IPS DF 4.7 (cell line): ENCODE results near the gene OR6N1.

Source experiments
- DNase-seq: peaks from one replicate; pipeline ENCODE4 v3.0.0-alpha.2; 2013; ENCODE audit warnings: low spot score; ENCODE audit errors: extremely low read depth

Gene OR6N1

GRCh38 chr1:158752155-158752712, 19.8 kb downstream of the OR6N1 start:
- no peak for DNase-seq

- no peak for DNase-seq
These were observed 36.1 kb downstream of the OR6N1 start for GRCh38 chr1:158735848-158736247.

- DNase-seq: no peak
These were observed 39.5 kb downstream of the OR6N1 start for GRCh38 chr1:158732524-158732923.

DNA sequence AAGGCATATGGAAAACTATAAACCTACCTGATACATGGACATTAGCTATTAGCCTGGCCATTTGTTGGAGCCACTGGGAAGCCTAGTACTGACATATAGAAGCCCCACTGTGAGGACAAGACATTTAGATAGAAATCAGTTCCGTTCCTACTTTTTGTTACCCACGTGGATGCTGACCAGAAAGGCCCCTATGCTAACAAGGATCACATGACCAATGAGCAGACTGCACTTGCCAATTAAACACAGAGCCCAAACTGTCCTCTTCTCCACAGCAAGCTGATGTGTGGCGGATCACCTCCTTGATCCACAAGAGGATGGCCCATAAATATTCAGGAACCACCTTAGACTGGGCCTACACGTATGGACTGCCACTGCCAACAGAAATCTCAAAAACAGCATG, 40.3 kb downstream of the OR6N1 start:
- DNase-seq: no peak

DNA sequence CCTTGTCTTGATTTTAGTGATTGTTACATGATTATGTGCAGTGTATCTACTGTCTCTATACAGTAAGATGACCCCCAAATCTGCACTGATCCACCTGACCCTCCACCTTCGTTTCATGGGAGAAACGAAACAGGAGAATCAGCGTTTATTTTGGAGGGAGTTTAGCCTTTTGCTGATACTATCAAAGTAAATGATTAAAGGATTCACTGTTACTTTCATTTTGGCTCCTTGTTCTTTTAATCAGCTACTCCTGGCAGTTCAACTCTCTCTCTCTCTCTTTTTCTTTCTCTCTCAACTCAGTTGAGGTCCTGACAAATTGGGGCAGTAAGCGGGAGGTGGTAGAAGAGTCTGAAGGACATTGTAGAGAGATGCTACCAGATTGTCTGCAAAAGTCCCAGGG, 41.5 kb downstream of the OR6N1 start:
- DNase-seq: no peak

DNA sequence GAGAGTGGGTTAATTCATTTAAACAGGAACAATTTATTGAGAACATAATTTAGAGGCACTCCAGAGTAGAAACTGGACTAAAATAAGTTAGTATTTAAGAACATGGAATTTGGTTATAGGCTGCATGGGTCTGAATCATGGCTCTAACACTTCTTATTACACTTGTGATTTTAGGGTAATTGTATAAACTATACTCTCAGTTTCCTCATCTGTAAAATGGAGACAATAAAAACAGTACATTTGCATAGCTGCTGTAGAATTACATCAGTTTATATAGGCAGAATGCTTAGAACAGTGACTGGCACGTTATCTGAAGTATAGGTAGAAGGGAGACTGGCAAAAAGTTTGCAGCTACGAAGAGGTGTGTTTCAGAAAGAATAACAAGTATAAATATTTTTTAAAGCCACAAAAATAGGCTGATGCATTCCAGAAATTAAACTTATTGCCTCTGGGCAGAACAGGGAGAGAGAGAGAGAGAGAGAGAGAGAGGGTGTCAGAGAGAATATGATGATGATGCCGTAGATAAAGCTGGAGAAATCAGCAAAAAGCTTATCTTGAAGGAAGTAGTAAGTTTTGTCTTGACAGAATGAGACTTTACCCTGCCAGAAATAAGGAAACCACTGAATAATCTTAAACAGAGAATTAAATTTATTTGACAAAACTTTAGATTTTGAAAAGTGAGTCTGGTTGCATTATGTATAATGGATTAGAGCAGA, 43.3 kb downstream of the OR6N1 start:
- no peak for DNase-seq

DNA sequence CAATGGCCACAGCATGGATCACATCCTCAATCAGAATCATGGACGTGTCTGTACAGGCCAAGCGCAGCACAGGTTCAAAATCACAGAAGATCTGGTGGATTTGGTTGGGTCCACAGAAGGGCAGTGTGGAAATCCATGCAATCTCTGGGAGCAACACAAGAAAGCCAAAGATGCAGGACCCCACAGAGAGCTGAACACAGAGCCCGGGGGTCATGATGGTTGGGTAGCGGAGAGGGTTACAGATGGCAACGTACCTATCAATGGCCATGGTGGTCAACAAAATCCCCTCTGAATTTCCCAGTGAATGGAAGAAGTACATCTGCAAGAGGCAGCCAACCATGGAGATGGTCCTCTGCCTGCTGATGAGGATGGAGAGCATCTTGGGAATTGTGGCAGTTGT, 47.6 kb downstream of the OR6N1 start:
- no peak for DNase-seq

DNA sequence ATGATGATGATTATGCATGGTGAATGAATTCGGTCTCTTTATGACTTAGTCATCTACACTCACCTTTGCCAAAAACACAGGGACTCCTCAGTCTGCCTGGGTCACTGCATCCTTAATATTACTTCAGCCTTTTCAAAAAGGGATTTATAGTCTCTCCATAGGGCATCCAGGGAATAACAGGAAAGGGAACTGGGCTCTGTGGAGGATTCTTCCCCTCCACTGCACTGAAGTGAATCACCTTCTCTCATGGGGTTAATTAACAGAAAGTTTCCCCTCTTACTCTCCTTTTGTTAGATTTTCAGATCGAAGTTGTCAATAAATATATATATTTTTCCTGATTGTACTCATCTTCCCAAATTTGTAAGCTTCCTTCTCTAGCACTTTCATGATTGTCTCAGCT, 51.4 kb downstream of the OR6N1 start, which contains the start of gene OR6K3:
Gene OR6K3 (minus strand): TSS at position 101 of the 400 bp plus-strand sequence. CDS start 2,605 bp downstream, outside the sequence.
- DNase-seq: no peak

DNA sequence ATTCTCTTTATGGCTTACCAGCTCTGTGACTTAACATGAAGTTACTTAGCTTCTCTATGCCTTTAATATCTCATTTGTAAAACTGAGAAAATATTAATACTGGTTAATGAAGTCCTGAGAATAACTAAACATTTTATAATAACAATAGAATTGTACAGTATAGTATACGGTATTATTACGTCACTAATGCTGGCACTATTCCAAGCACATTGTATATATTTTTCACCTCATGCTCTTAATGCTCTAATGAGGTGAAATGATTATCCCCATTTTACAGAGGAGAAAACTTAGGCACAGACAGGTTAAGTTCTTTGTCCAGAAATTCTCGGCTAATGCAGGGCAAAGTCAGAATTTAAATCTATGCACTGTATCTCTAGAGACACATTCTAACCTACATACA, 52.3 kb downstream of the OR6N1 start:
- DNase-seq: no peak

DNA sequence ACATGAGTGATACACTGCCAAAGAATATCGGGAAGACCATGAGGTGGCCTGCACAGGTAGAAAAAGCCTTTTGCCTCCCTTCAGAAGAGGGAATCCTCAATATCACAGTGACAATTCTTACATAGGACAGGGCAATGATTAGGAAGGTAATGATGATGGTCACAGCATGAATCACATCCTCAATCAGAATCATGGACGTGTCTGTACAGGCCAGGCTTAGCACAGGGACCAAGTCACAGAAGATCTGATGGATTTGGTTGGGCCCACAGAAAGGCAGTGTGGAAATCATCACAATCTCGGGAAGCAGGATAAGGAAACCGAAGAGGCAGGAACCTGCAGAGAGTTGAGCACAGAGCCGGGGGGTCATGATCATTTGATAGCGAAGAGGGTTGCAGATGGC, 54.7 kb downstream of the OR6N1 start:
- DNase-seq: no peak

- DNase-seq: no peak
These were observed 55.7 kb downstream of the OR6N1 start for GRCh38 chr1:158716335-158716734.

- no peak for DNase-seq
These were observed 57.2 kb downstream of the OR6N1 start for GRCh38 chr1:158714754-158715153.
